Testis (tissue), 5 donors: ENCODE results near the gene KDM4F. TPM values are rescaled to one million over a fixed set of nuclear protein-coding genes. Genes with fewer than 3 reads are reported as not detected.
"Not testable (repeated sequence)": the region's sequence is repeated elsewhere in the genome, so short reads cannot be mapped to it uniquely, and the experiment has no call there.

ENCODE experiments used
- DNase-seq: peaks from one replicate; pipeline ENCODE4 v3.0.0-alpha.2; 2019
- H3K27ac ChIP-seq, 2 donors: fragments of 200-600 bp; sonication (generic); one replicate each; pipeline ENCODE4 v1.5.1; 2019
- H3K27me3 ChIP-seq: fragments of 200-600 bp; sonication (generic); one replicate; pipeline ENCODE4 v1.5.1; 2019
- H3K36me3 ChIP-seq: fragments of 200-600 bp; sonication (generic); one replicate; pipeline ENCODE4 v1.5.1; 2017; ENCODE audit warnings: low read depth; ENCODE audit errors: missing control alignments
- H3K4me1 ChIP-seq: fragments of 200-600 bp; sonication (generic); one replicate; pipeline ENCODE4 v1.5.1; 2019
- H3K4me3 ChIP-seq, 2 donors: fragments of 200-600 bp; sonication (generic); one replicate each; pipeline ENCODE4 v1.5.1; 2017 to 2019
- H3K9me3 ChIP-seq: fragments of 200-600 bp; sonication (generic); one replicate; pipeline ENCODE4 v1.5.1; 2017
- CTCF ChIP-seq, 3 experiments: fragments of 450-650 bp in 2 of 3; fragments of 200-600 bp in 1 of 3; sonication (generic) in 1 of 3; IDR thresholded peaks; one replicate each; pipeline ENCODE4 v1.5.1; 2016 to 2019; ENCODE audit warnings: antibody characterized with exemption in 3 of 3, mild to moderate bottlenecking in 2 of 3, moderate library complexity in 1 of 3
- POLR2A ChIP-seq: fragments of 450-650 bp; IDR thresholded peaks from one replicate; pipeline ENCODE4 v1.6.1; 2017; ENCODE audit warnings: antibody characterized with exemption, mild to moderate bottlenecking, moderate library complexity
- WGBS, 2 donors: methylation state at CpG; one replicate each; pipeline ENCODE4 v1.1.5; 2018; 5-methylcytosine and 5-hydroxymethylcytosine counted together
- intact Hi-C: fragments of 100-400 bp; cut with DNase I; formaldehyde crosslinking; loops from one replicate; pipeline ENCODE4 v1.15.1; 2023; ENCODE audit warnings: low total_unique reads
- long read RNA-seq, 2 donors: transcript quantifications; one replicate each; lab custom pipeline, GENCODE V29; 2026
- polyA plus RNA-seq: library from polyadenylated mRNA; stranded (reverse); fragments of 350-450 nt; fragmentation: Illumina TruSeq; extraction: RNeasy Lipid Tissue Mini Kit (QIAGEN cat#74804); gene quantifications from one replicate; pipeline ENCODE4 v1.2.3, GENCODE V29; 2014; ENCODE audit warnings: low read depth, low replicate concordance; ENCODE audit not compliant: insufficient read depth
- total RNA-seq, 2 donors: library from RNA; depleted of rRNA; stranded (reverse); fragments of >200 nt; gene quantifications; one replicate each; pipeline ENCODE4 v1.2.3, GENCODE V29; 2016

Gene KDM4F
- under 1 TPM in 1 of 2 donors, not detected in 1; 0.55 TPM for total RNA-seq
- not detected for polyA plus RNA-seq
- long read RNA-seq, donor 1, result 0 reads
- long read RNA-seq, donor 2, result 0 reads

GRCh38 chr11:95049122-95049521 is at the start of gene KDM4F:
KDM4F (plus strand) TSS chr11:95049422.
- H3K27ac ChIP-seq, H3K27me3 ChIP-seq, H3K9me3 ChIP-seq, intact Hi-C loops, H3K4me3 ChIP-seq, H3K4me1 ChIP-seq, DNase-seq, H3K36me3 ChIP-seq: not testable (repeated sequence)
- WGBS, 2 donors, result 47 to 56% methylated on average over 2 to 3 of the region's 3 CpGs

GRCh38 chr11:95003716-95004115 is 45.5 kb upstream of the KDM4F start:
- no peak overlapping the region for H3K27ac ChIP-seq
- no peak for DNase-seq
- TF ChIP-seq CTCF (IDR thresholded peaks at IDR 0.05) (no peak), POLR2A (no peak)
- H3K4me1 ChIP-seq, result no peaks in the 10 kb centered on the region
- H3K27me3 ChIP-seq, result no peaks in the 10 kb centered on the region
- H3K9me3 ChIP-seq, result no peaks in the 10 kb centered on the region
- H3K4me3 ChIP-seq, result no peak overlapping the region
- intact Hi-C loops, result no loop called here
- H3K36me3 ChIP-seq, result no peaks in the 10 kb centered on the region

- H3K4me1 ChIP-seq, result no peaks in the 10 kb centered on the region
- no peak overlapping the region for H3K27ac ChIP-seq
- H3K27me3 ChIP-seq, result no peaks in the 10 kb centered on the region
- no peaks in the 10 kb centered on the region for H3K9me3 ChIP-seq
- no peak for DNase-seq
- 90 to 96% methylated on average over 1 of the region's 1 CpG for WGBS, 2 donors
- intact Hi-C loops, result no loop called here
- no peaks in the 10 kb centered on the region for H3K36me3 ChIP-seq
- TF ChIP-seq POLR2A (no peak), CTCF (IDR thresholded peaks at IDR 0.05) (no peak)
- no peak overlapping the region for H3K4me3 ChIP-seq
These were observed 43.6 kb upstream of the KDM4F start for GRCh38 chr11:95005642-95006041.

- H3K9me3 ChIP-seq, result no peaks in the 10 kb centered on the region
- H3K36me3 ChIP-seq, result no peaks in the 10 kb centered on the region
- H3K27me3 ChIP-seq, result no peaks in the 10 kb centered on the region
- TF ChIP-seq CTCF (IDR thresholded peaks at IDR 0.05) (no peak), POLR2A (no peak)
- H3K27ac ChIP-seq, result no peak overlapping the region
- intact Hi-C loops, result no loop called here
- H3K4me1 ChIP-seq, result no peaks in the 10 kb centered on the region
- DNase-seq, result no peak
- no peak overlapping the region for H3K4me3 ChIP-seq
These were observed 37.8 kb upstream of the KDM4F start for GRCh38 chr11:95011376-95011775.

GRCh38 chr11:95014184-95014821 is 34.9 kb upstream of the KDM4F start:
- Histone ChIP-seq H3K4me3 (no peak overlapping the region), H3K27me3 (no peaks in the 10 kb centered on the region), H3K27ac (no peak overlapping the region), H3K4me1 (no peaks in the 10 kb centered on the region), H3K36me3 (no peaks in the 10 kb centered on the region), H3K9me3 (no peaks in the 10 kb centered on the region)
- WGBS, 2 donors, result 77 to 90% methylated on average over 9 to 12 of the region's 12 CpGs
- intact Hi-C loops, result no loop called here
- TF ChIP-seq CTCF (IDR thresholded peaks at IDR 0.05) (no peak), POLR2A (no peak)
- DNase-seq, result no peak
